Mucosa of rectum (tissue), 2 donors: ENCODE measurements around the gene ZNF853.

Source experiments
- H3K27ac ChIP-seq, 2 donors: one replicate each; pipeline ENCODE4 v1.7.0; 2013; ENCODE audit warnings: inconsistent platforms in 2 of 2, low read depth in 2 of 2, low read length in 2 of 2
- H3K27me3 ChIP-seq, 2 donors: one replicate each; pipeline ENCODE4 v1.7.0; 2013; ENCODE audit warnings: low read length in 2 of 2; ENCODE audit not compliant: control insufficient read depth in 2 of 2, insufficient read depth in 2 of 2
- H3K36me3 ChIP-seq, 2 donors: one replicate each; pipeline ENCODE4 v1.7.0; 2013; ENCODE audit warnings: low read length in 2 of 2; ENCODE audit not compliant: control insufficient read depth in 2 of 2, insufficient read depth in 2 of 2
- H3K4me1 ChIP-seq, 2 donors: one replicate each; pipeline ENCODE4 v1.7.0; 2013; ENCODE audit warnings: low read length in 2 of 2, mild to moderate bottlenecking in 1 of 2; ENCODE audit not compliant: control insufficient read depth in 2 of 2, insufficient read depth in 2 of 2
- H3K4me3 ChIP-seq, 2 donors: one replicate each; pipeline ENCODE4 v1.7.0; 2013; ENCODE audit warnings: low read length in 2 of 2
- H3K9ac ChIP-seq, 2 donors: one replicate each; pipeline ENCODE4 v1.7.0; 2013; ENCODE audit warnings: low read length in 2 of 2, low read depth in 1 of 2, mild to moderate bottlenecking in 1 of 2
- H3K9me3 ChIP-seq, 2 donors: one replicate each; pipeline ENCODE4 v1.7.0; 2013; ENCODE audit warnings: low read length in 2 of 2; ENCODE audit not compliant: control insufficient read depth in 2 of 2
- donor health status: healthy.
- donor health status: Normal muscosa, but diverticular disease.

The ZNF853 gene

DNA sequence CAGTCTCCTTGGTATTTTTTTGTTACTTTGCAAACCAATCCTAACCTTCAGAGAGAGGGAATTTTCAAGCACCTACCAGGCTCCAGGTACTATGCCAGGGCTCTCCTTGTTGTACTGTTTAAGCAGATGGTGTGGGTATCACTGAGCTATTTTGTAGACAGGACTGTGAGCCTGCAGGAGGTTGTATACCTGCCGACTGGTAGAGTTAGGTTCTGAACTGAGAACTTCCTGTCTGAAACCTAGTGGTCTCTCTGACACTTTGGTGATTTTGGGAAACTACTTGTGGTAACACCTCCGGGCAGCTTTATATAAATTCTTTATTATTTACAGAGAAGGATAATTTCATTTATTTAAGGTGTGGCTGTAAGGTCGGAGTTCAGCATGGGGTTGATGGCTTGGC, 4.6 kb downstream of the ZNF853 start:
- no peak overlapping the region for H3K9ac ChIP-seq
- no peaks in the 10 kb centered on the region for H3K36me3 ChIP-seq

GRCh38 chr7:6621195-6622133, 6.1 kb downstream of the ZNF853 start:
- Histone ChIP-seq H3K9me3 (no peaks in the 10 kb centered on the region), H3K4me1 (peaks cover 0 to 6% of the 10 kb centered on the region in 2 donors), H3K36me3 (no peaks in the 10 kb centered on the region), H3K27ac (no peak overlapping the region), H3K9ac (no peak overlapping the region), H3K4me3 (peak overlapping the region in 1 of 2 donors; percentile 14), H3K27me3 (no peaks in the 10 kb centered on the region)

More for the DNA sequence above, 4.6 kb downstream of the ZNF853 start:
- Histone ChIP-seq H3K9me3 (no peaks in the 10 kb centered on the region), H3K27ac (no peak overlapping the region), H3K4me1 (peaks cover 0 to 6% of the 10 kb centered on the region in 2 donors), H3K4me3 (no peak overlapping the region), H3K27me3 (peaks cover 2 to 3% of the 10 kb centered on the region in 2 donors)

- Histone ChIP-seq H3K27ac (no peak overlapping the region), H3K4me3 (no peak overlapping the region), H3K4me1 (peaks cover 0 to 6% of the 10 kb centered on the region in 2 donors), H3K9me3 (no peaks in the 10 kb centered on the region), H3K9ac (no peak overlapping the region), H3K36me3 (no peaks in the 10 kb centered on the region), H3K27me3 (no peaks in the 10 kb centered on the region)
These were observed 6.8 kb downstream of the ZNF853 start for GRCh38 chr7:6622134-6622710.

- Histone ChIP-seq H3K27me3 (no peaks in the 10 kb centered on the region), H3K9me3 (no peaks in the 10 kb centered on the region), H3K4me3 (no peak overlapping the region), H3K4me1 (peaks cover 0 to 6% of the 10 kb centered on the region in 2 donors), H3K27ac (no peak overlapping the region), H3K36me3 (no peaks in the 10 kb centered on the region), H3K9ac (no peak overlapping the region)
These were observed 8.3 kb downstream of the ZNF853 start for GRCh38 chr7:6623589-6624245.

GRCh38 chr7:6624246-6624611, 8.8 kb downstream of the ZNF853 start:
- H3K27ac ChIP-seq, result no peak overlapping the region
- no peaks in the 10 kb centered on the region for H3K36me3 ChIP-seq
- no peaks in the 10 kb centered on the region for H3K27me3 ChIP-seq
- H3K4me3 ChIP-seq, result no peak overlapping the region
- H3K9me3 ChIP-seq, result no peaks in the 10 kb centered on the region
- H3K4me1 ChIP-seq, result peaks cover 0 to 6% of the 10 kb centered on the region in 2 donors
- H3K9ac ChIP-seq, result no peak overlapping the region

GRCh38 chr7:6628045-6628444, 12.6 kb downstream of the ZNF853 start:
- H3K9me3 ChIP-seq, result no peaks in the 10 kb centered on the region
- H3K27ac ChIP-seq, result no peak overlapping the region
- H3K27me3 ChIP-seq, result no peaks in the 10 kb centered on the region
- H3K36me3 ChIP-seq, result no peaks in the 10 kb centered on the region
- H3K9ac ChIP-seq, result no peak overlapping the region
- H3K4me1 ChIP-seq, result peaks cover 0 to 3% of the 10 kb centered on the region in 2 donors
- no peak overlapping the region for H3K4me3 ChIP-seq

DNA sequence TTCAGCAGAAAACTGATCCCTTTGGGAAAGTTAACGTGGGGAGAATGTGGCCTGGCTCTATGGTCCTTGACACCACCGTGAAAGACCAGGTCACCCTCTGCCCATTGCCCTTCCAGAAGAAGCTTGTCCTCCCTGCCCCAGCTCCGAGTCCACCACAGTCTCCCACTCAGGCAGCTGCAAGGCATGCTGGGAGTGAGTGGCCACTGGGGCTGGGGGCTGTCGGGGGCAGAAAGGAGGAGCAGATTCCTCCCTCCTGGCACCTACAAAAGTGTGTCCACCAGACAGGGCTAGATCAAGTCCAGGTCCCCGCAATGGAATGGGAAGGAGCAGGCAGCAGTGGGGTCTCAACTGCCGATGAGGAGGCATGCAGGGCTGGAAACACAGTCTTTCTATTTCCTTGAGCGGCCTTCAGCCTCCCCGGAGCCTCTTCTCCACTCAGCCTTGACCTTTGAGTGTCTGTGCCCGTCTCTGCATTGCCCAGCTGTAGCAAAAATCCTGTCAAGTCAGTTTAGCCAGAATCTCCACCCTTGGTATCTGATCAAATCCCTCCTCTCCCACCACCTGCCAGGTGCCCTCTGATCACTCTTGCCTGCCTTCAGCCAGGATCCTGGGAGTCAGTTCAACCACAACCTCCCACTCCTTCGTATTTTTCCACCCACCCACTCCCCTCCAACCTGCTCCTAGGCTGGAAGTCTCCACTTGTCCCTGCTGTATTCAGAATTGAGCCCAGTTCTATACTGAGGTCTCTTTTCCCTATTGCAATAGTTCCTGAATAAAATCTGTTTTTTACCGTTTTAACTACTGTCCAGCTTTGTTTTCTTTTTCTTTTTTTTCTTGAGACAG, 14.8 kb downstream of the ZNF853 start:
- H3K4me3 ChIP-seq, result no peak overlapping the region
- no peak overlapping the region for H3K9ac ChIP-seq
- no peaks in the 10 kb centered on the region for H3K9me3 ChIP-seq
- H3K27me3 ChIP-seq, result no peaks in the 10 kb centered on the region
- H3K36me3 ChIP-seq, result no peaks in the 10 kb centered on the region
- no peak overlapping the region for H3K27ac ChIP-seq
- no peaks in the 10 kb centered on the region for H3K4me1 ChIP-seq

DNA sequence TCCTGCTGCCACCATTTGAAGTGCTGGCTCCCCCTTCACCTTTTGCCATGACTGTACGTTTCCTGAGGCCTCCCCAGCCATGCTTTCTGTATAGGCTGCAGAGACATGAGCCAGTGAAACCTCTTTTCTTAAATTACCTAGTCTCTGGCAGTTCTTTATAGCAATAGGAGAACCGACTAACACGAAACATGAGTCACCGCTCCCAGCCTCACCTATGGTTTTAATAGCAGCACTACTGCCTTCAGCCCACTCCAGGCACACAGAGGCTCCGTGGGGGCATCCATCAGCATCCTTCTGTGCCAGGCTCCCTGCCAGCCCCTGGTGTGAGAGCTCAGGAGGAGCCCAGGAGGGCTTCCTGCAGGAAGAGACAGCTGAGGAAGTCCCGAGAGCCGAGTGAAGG, 16.2 kb downstream of the ZNF853 start:
- no peak overlapping the region for H3K27ac ChIP-seq
- peaks cover 3 to 5% of the 10 kb centered on the region in 2 donors for H3K4me1 ChIP-seq
- no peak overlapping the region for H3K9ac ChIP-seq
- no peak overlapping the region for H3K4me3 ChIP-seq
- no peaks in the 10 kb centered on the region for H3K9me3 ChIP-seq
- no peaks in the 10 kb centered on the region for H3K27me3 ChIP-seq
- no peaks in the 10 kb centered on the region for H3K36me3 ChIP-seq

- no peaks in the 10 kb centered on the region for H3K27me3 ChIP-seq
- H3K9me3 ChIP-seq, result no peaks in the 10 kb centered on the region
- H3K27ac ChIP-seq, result no peak overlapping the region
- no peak overlapping the region for H3K4me3 ChIP-seq
- H3K9ac ChIP-seq, result no peak overlapping the region
- no peaks in the 10 kb centered on the region for H3K36me3 ChIP-seq
- peaks cover 5 to 12% of the 10 kb centered on the region in 2 donors for H3K4me1 ChIP-seq
These were observed 18.6 kb downstream of the ZNF853 start for GRCh38 chr7:6634021-6634420.
